Breast epithelium (tissue), 4 donors: Measurements from ENCODE around the gene NGF. TPM values are rescaled to one million over a fixed set of nuclear protein-coding genes. Genes with fewer than 3 reads are reported as not detected.

ENCODE experiments used
- DNase-seq, 2 donors: peaks; one replicate each; pipeline ENCODE4 v3.0.0-alpha.2; 2019; ENCODE audit warnings: low spot score in 2 of 2
- H3K27ac ChIP-seq, 2 donors: fragments of 200-600 bp; sonication (generic) in 1 of 2; one replicate each; pipeline ENCODE4 v1.5.1; 2016 to 2019; ENCODE audit warnings: mild to moderate bottlenecking in 1 of 2
- H3K27me3 ChIP-seq, 2 donors: fragments of 200-600 bp; sonication (generic) in 1 of 2; one replicate each; pipeline versions ENCODE4 v1.5.1 to v1.6.0; 2017 to 2019; ENCODE audit warnings: control low read depth in 1 of 2, mild to moderate bottlenecking in 1 of 2
- H3K36me3 ChIP-seq: fragments of 200-600 bp; one replicate; pipeline ENCODE4 v1.5.1; 2019
- H3K4me1 ChIP-seq, 2 donors: fragments of 200-600 bp; sonication (generic); one replicate each; pipeline ENCODE4 v1.5.1; 2016 to 2019; ENCODE audit warnings: control low read depth in 1 of 2
- H3K4me3 ChIP-seq, 3 donors: fragments of 200-600 bp; sonication (generic); 1 replicate in 2 of 3; 2 replicates in 1 of 3; pipeline ENCODE4 v1.5.1; 2016 to 2019; ENCODE audit warnings: mild to moderate bottlenecking in 3 of 3, moderate library complexity in 2 of 3
- H3K9me3 ChIP-seq, 2 donors: fragments of 200-600 bp; sonication (generic) in 1 of 2; one replicate each; pipeline ENCODE4 v1.5.1; 2016 to 2019; ENCODE audit warnings: control low read depth in 1 of 2
- CTCF ChIP-seq, 3 donors: fragments of 450-650 bp; IDR thresholded peaks; one replicate each; pipeline ENCODE4 v1.5.1; 2016 to 2017; ENCODE audit warnings: antibody characterized with exemption in 3 of 3, mild to moderate bottlenecking in 3 of 3, moderate library complexity in 3 of 3
- POLR2A ChIP-seq: fragments of 450-650 bp; IDR thresholded peaks from one replicate; pipeline ENCODE4 v1.6.1; 2016; ENCODE audit warnings: antibody characterized with exemption, mild to moderate bottlenecking, moderate library complexity
- POLR2AphosphoS5 ChIP-seq, 3 donors: sonication (generic); formaldehyde crosslinking; IDR thresholded peaks; one replicate each; pipeline ENCODE4 v1.6.1; 2017; ENCODE audit warnings: antibody characterized with exemption in 3 of 3
- intact Hi-C: fragments of 100-400 bp; cut with DNase I; formaldehyde crosslinking; loops from one replicate; pipeline ENCODE4 v1.15.1; 2023; ENCODE audit warnings: low total_unique reads
- total RNA-seq, 3 donors: library from RNA; depleted of rRNA; stranded (reverse); fragments of >200 nt; gene quantifications; one replicate each; pipeline ENCODE4 v1.1.0, GENCODE V29; 2016

Gene NGF
- total RNA-seq, 3 donors from 2014 or later: 0.64 to 7.2 (median 3.4) TPM

- no peak for DNase-seq
- TF ChIP-seq CTCF (IDR thresholded peaks at IDR 0.05): no peak
- TF ChIP-seq POLR2A: no peak
- no peak for TF ChIP-seq POLR2AphosphoS5 (IDR thresholded peaks at IDR 0.05)
- peaks cover 0 to 22% of the 10 kb centered on the region in 2 donors for H3K9me3 ChIP-seq
- H3K4me1 ChIP-seq: no peaks in the 10 kb centered on the region
- H3K4me3 ChIP-seq: no peak overlapping the region
- no peaks in the 10 kb centered on the region for H3K36me3 ChIP-seq
- H3K27me3 ChIP-seq: no peaks in the 10 kb centered on the region
- intact Hi-C loops: no loop called here
- H3K27ac ChIP-seq: no peak overlapping the region
These were observed 95.5 kb downstream of the NGF start for GRCh38 chr1:115242543-115242942.

- Histone ChIP-seq H3K4me3 (no peak overlapping the region), H3K4me1 (no peaks in the 10 kb centered on the region), H3K36me3 (no peaks in the 10 kb centered on the region), H3K27me3 (no peaks in the 10 kb centered on the region), H3K27ac (no peak overlapping the region), H3K9me3 (peaks cover 0 to 18% of the 10 kb centered on the region in 2 donors)
- TF ChIP-seq CTCF (IDR thresholded peaks at IDR 0.05) (no peak), POLR2AphosphoS5 (IDR thresholded peaks at IDR 0.05) (no peak), POLR2A (no peak)
- intact Hi-C loops: no loop called here
- DNase-seq: no peak
These were observed 96.7 kb downstream of the NGF start for GRCh38 chr1:115241309-115241708.

- no peaks in the 10 kb centered on the region for H3K27me3 ChIP-seq
- H3K36me3 ChIP-seq: no peaks in the 10 kb centered on the region
- no peaks in the 10 kb centered on the region for H3K4me1 ChIP-seq
- no peak for TF ChIP-seq POLR2AphosphoS5 (IDR thresholded peaks at IDR 0.05)
- no peak for TF ChIP-seq CTCF (IDR thresholded peaks at IDR 0.05)
- TF ChIP-seq POLR2A: no peak
- no peak overlapping the region for H3K27ac ChIP-seq
- peaks cover 0 to 11% of the 10 kb centered on the region in 2 donors for H3K9me3 ChIP-seq
- intact Hi-C loops: no loop called here
- DNase-seq: no peak
- no peak overlapping the region for H3K4me3 ChIP-seq
These were observed 97.8 kb downstream of the NGF start for GRCh38 chr1:115240297-115240696.

- Histone ChIP-seq H3K27ac (no peak overlapping the region), H3K27me3 (no peaks in the 10 kb centered on the region), H3K36me3 (no peaks in the 10 kb centered on the region), H3K4me1 (no peaks in the 10 kb centered on the region), H3K9me3 (peaks cover 0 to 2% of the 10 kb centered on the region in 2 donors), H3K4me3 (no peak overlapping the region)
- intact Hi-C loops: loop anchor here (5.0 kb wide), 1 partner anchor 633 kb away; no protein-coding TSS in a partner anchor
- no peak for DNase-seq
- TF ChIP-seq POLR2AphosphoS5 (IDR thresholded peaks at IDR 0.05) (no peak), CTCF (IDR thresholded peaks at IDR 0.05) (no peak), POLR2A (no peak)
These were observed 98.6 kb downstream of the NGF start for GRCh38 chr1:115239426-115239825.

- Histone ChIP-seq H3K4me1 (no peaks in the 10 kb centered on the region), H3K27me3 (no peaks in the 10 kb centered on the region), H3K4me3 (no peak overlapping the region), H3K9me3 (no peaks in the 10 kb centered on the region), H3K36me3 (no peaks in the 10 kb centered on the region), H3K27ac (no peak overlapping the region)
- TF ChIP-seq CTCF (IDR thresholded peaks at IDR 0.05) (no peak), POLR2A (no peak), POLR2AphosphoS5 (IDR thresholded peaks at IDR 0.05) (no peak)
- intact Hi-C loops: loop anchor here (5.0 kb wide), 1 partner anchor 633 kb away; no protein-coding TSS in a partner anchor
- DNase-seq: no peak
These were observed 99.0 kb downstream of the NGF start for GRCh38 chr1:115239148-115239422.
